SK-N-SH (cell line): Measurements from ENCODE around the gene PLBD2. TPM values are rescaled to one million over a fixed set of nuclear protein-coding genes. Genes with fewer than 3 reads are reported as not detected.

Experiments
- CTCF ChIA-PET: fragments of 300-600, 350-600 bp; formaldehyde crosslinking; extraction: SDS; loops from one replicate; lab custom pipeline; 2021; lab: Yijun Ruan, JAX
- POLR2A ChIA-PET: fragments of 350-600 bp; sonication (Branson Sonifier 250); formaldehyde crosslinking; extraction: SDS; loops from one replicate; lab custom pipeline; 2020; ENCODE audit warnings: antibody characterized with exemption, inconsistent platforms; lab: Yijun Ruan, JAX
- DNase-seq: peaks from one replicate; pipeline ENCODE4 v3.0.0; 2012
- H2AFZ ChIP-seq: fragments of 200-600 bp; sonication (generic); 2 replicates; pipeline ENCODE4 v1.8.1; 2016; ENCODE audit warnings: antibody characterized with exemption, mild to moderate bottlenecking, low read depth
- H3F3A ChIP-seq: fragments of 200-600 bp; sonication (generic); replicated peaks from 2 replicates; pipeline ENCODE3; 2016; ENCODE audit warnings: antibody characterized with exemption, mild to moderate bottlenecking; ENCODE audit not compliant: insufficient read depth
- H3K27ac ChIP-seq, 2 experiments: fragments of 200-500 bp in 1 of 2; fragments of 200-600 bp in 1 of 2; sonication (Bioruptor generic) in 1 of 2; sonication (generic), shearing (Covaris generic) in 1 of 2; 2 replicates each; pipeline versions ENCODE4 v1.5.1 to v1.6.1; 2014 to 2016; ENCODE audit warnings: low read depth in 2 of 2, inconsistent platforms in 1 of 2, low read length in 1 of 2, mild to moderate bottlenecking in 1 of 2, mixed read lengths in 1 of 2
- H3K27me3 ChIP-seq: fragments of 200-600 bp; sonication (generic), shearing (Covaris generic); 2 replicates; pipeline ENCODE4 v1.6.1; 2016; ENCODE audit warnings: mixed run types; ENCODE audit not compliant: insufficient read depth
- H3K36me3 ChIP-seq, 2 experiments: fragments of 200-500 bp in 1 of 2; fragments of 200-600 bp in 1 of 2; sonication (Bioruptor generic) in 1 of 2; sonication (generic) in 1 of 2; replicated peaks in 1 of 2; 2 replicates each; pipeline versions ENCODE3 to v1.5.1; 2014 to 2016; ENCODE audit warnings: low read length in 1 of 2, mild to moderate bottlenecking in 1 of 2; ENCODE audit not compliant: insufficient read depth in 2 of 2, control insufficient read depth in 1 of 2
- H3K4me1 ChIP-seq, 2 experiments: fragments of 200-500 bp in 1 of 2; fragments of 200-600 bp in 1 of 2; sonication (Bioruptor generic) in 1 of 2; sonication (generic), shearing (Covaris generic) in 1 of 2; 2 replicates each; pipeline versions ENCODE4 v1.5.1 to v1.6.1; 2014 to 2016; ENCODE audit warnings: low read depth in 1 of 2, low read length in 1 of 2, mixed run types in 1 of 2; ENCODE audit not compliant: insufficient read depth in 2 of 2, control insufficient read depth in 1 of 2
- H3K4me2 ChIP-seq: fragments of 200-600 bp; sonication (generic), shearing (Covaris generic); 2 replicates; pipeline ENCODE4 v1.6.1; 2017; ENCODE audit warnings: mixed run types
- H3K4me3 ChIP-seq, 2 experiments: fragments of 200-500 bp in 1 of 2; fragments of 200-600 bp in 1 of 2; sonication (Bioruptor generic) in 1 of 2; sonication (generic), shearing (Covaris generic) in 1 of 2; 2 replicates each; pipeline versions ENCODE4 v1.5.1 to v1.8.1; 2014 to 2016; ENCODE audit warnings: low read depth in 2 of 2, inconsistent platforms in 1 of 2, low read length in 1 of 2, mild to moderate bottlenecking in 1 of 2, mixed read lengths in 1 of 2, moderate library complexity in 1 of 2
- H3K79me2 ChIP-seq: fragments of 200-600 bp; sonication (generic); 2 replicates; pipeline ENCODE4 v1.8.1; 2017; ENCODE audit warnings: mild to moderate bottlenecking; ENCODE audit not compliant: insufficient read depth
- H3K9ac ChIP-seq: fragments of 200-600 bp; sonication (generic); 2 replicates; pipeline ENCODE4 v1.6.1; 2017; ENCODE audit warnings: mixed run types
- H3K9me2 ChIP-seq: fragments of 200-600 bp; sonication (generic); 2 replicates; pipeline ENCODE4 v1.6.1; 2017; ENCODE audit warnings: mixed run types
- H3K9me3 ChIP-seq: fragments of 200-600 bp; sonication (generic); 2 replicates; pipeline ENCODE4 v1.6.1; 2017; ENCODE audit warnings: mixed run types, mild to moderate bottlenecking, moderate library complexity
- H4K20me1 ChIP-seq: fragments of 200-600 bp; sonication (generic); 2 replicates; pipeline ENCODE4 v1.6.1; 2017; ENCODE audit warnings: mild to moderate bottlenecking, mixed run types; ENCODE audit not compliant: insufficient read depth
- CHD2 ChIP-seq: fragments of 150-350 bp; IDR thresholded peaks from 2 replicates; pipeline ENCODE4 v1.6.1; 2018; ENCODE audit warnings: low read length; ENCODE audit not compliant: partially characterized antibody
- EP300 ChIP-seq, 2 experiments: IDR thresholded peaks; 2 replicates each; pipeline versions ENCODE4 v1.4.0 to v1.6.1; 2012; ENCODE audit warnings: borderline replicate concordance in 1 of 2, low read depth in 1 of 2, low read length in 1 of 2
- FOSL2 ChIP-seq: IDR thresholded peaks from 2 replicates; pipeline ENCODE4 v1.4.0; 2012; ENCODE audit warnings: low read depth, mild to moderate bottlenecking, moderate library complexity, borderline replicate concordance
- FOXJ3 ChIP-seq: sonication (generic); formaldehyde crosslinking; IDR thresholded peaks from 2 replicates; pipeline ENCODE4 v1.5.1; 2020; ENCODE audit warnings: mild to moderate bottlenecking, missing genetic modification reagents
- GATA2 ChIP-seq: sonication (generic); formaldehyde crosslinking; IDR thresholded peaks from 2 replicates; pipeline ENCODE4 v1.5.0; 2020; ENCODE audit warnings: mild to moderate bottlenecking, missing genetic modification reagents
- NFIC ChIP-seq: IDR thresholded peaks from 2 replicates; pipeline ENCODE4 v1.4.0; 2012; ENCODE audit warnings: borderline replicate concordance
- NRF1 ChIP-seq: IDR thresholded peaks from 2 replicates; pipeline ENCODE4 v1.6.1; 2012; ENCODE audit warnings: low read depth, mild to moderate bottlenecking, low read length
- POLR2AphosphoS5 ChIP-seq: IDR thresholded peaks from 2 replicates; pipeline ENCODE4 v1.6.1; 2012; ENCODE audit warnings: low read depth, low read length
- RFX5 ChIP-seq: IDR thresholded peaks from 2 replicates; pipeline ENCODE4 v1.6.1; 2012; ENCODE audit warnings: mild to moderate bottlenecking, improper control_type of control experiment, low read length
- RXRA ChIP-seq: IDR thresholded peaks from 2 replicates; pipeline ENCODE4 v1.4.0; 2012; ENCODE audit warnings: low read depth, mild to moderate bottlenecking, borderline replicate concordance
- SIN3A ChIP-seq: IDR thresholded peaks from 2 replicates; pipeline ENCODE4 v1.6.1; 2012; ENCODE audit warnings: low read depth, mild to moderate bottlenecking, low read length, moderate library complexity, borderline replicate concordance
- YY1 ChIP-seq: IDR thresholded peaks from 2 replicates; pipeline ENCODE4 v1.4.0; 2012; ENCODE audit warnings: low read depth, mild to moderate bottlenecking
- WGBS: methylation state at CpG from one replicate; pipeline ENCODE4 v1.1.6; 2017; ENCODE audit warnings: low lambda C conversion rate; 5-methylcytosine and 5-hydroxymethylcytosine counted together
- polyA plus RNA-seq, 3 experiments: library from polyadenylated mRNA; depleted of rRNA; stranded (reverse); fragments of >200 nt; gene quantifications; 2 replicates each; pipeline ENCODE4 v1.2.3, GENCODE V29; 2012
- TF ChIP-seq, protein P1 (sequence below): fragments of 200-600 bp; sonication (generic); IDR thresholded peaks from 2 replicates; pipeline ENCODE4 v1.6.1; 2017; ENCODE audit warnings: antibody characterized with exemption, mild to moderate bottlenecking, moderate library complexity
- TF ChIP-seq, protein P2 (sequence below): IDR thresholded peaks from 2 replicates; pipeline ENCODE4 v1.4.0; 2012; ENCODE audit warnings: low read depth, borderline replicate concordance
- TF ChIP-seq, protein P3 (sequence below): IDR thresholded peaks from 2 replicates; pipeline ENCODE4 v1.6.1; 2012; ENCODE audit warnings: mild to moderate bottlenecking, low read depth, low read length, moderate library complexity
- TF ChIP-seq, protein P4 (sequence below): fragments of 150-350 bp; IDR thresholded peaks from 2 replicates; pipeline ENCODE4 v1.6.1; 2016; ENCODE audit warnings: mild to moderate bottlenecking, low read depth, low read length

Gene PLBD2
- polyA plus RNA-seq, 1 of the 3 experiments (the other 2 are of a cell fraction), result 15.2 TPM

DNA sequence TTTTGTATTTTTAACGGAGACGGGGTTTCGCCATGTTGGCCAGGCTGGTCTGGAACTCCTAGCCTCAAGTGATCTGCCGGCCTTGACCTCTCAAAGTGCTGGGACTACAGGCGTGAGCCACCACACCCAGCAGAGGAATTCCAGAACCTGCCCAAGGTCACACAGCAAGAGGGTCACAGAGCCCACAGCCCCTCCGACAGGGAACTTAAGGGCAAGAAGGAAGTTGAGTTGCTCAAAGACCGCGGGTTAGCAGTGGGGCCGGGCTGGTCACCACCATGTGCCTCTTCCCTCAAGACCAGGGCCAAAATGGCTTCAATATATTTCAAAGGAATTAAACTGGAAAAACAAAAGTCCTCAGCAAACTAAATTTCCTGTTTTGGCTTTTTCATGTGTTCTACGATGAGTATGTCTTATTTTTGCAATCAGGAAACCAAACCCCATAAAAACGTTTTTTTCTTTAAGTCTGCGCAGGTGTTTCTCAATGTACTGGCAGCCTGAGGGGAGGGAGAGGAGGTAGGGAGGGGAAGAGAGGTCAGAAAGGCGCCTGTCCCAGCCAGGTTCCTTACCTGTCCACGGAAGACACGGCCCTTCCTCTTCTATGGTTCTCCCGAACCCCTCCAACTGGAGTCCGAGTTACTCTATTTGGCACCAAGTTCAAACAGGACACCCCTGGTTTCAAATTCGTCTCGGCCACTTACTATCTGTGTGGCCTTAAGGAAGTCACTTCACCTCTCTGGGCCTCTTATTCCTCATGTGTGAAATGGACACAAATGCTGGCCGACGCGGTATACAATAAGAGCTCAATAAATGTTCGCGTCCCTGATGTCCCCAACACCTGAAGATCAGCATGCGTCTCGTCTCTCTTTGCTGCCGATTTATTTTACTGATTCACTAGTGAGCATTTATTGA is 24.3 kb upstream of the PLBD2 start:
- TF ChIP-seq EP300 (IDR thresholded peaks at IDR 0.05; ENCODE audit: borderline replicate concordance in 1 of 2, low read depth in 1 of 2, low read length in 1 of 2) (no peak), RFX5 (no peak), POLR2AphosphoS5 (no peak), SIN3A (no peak), YY1 (no peak), FOXJ3 (no peak), CHD2 (no peak)
- TF ChIP-seq, protein P1, sequence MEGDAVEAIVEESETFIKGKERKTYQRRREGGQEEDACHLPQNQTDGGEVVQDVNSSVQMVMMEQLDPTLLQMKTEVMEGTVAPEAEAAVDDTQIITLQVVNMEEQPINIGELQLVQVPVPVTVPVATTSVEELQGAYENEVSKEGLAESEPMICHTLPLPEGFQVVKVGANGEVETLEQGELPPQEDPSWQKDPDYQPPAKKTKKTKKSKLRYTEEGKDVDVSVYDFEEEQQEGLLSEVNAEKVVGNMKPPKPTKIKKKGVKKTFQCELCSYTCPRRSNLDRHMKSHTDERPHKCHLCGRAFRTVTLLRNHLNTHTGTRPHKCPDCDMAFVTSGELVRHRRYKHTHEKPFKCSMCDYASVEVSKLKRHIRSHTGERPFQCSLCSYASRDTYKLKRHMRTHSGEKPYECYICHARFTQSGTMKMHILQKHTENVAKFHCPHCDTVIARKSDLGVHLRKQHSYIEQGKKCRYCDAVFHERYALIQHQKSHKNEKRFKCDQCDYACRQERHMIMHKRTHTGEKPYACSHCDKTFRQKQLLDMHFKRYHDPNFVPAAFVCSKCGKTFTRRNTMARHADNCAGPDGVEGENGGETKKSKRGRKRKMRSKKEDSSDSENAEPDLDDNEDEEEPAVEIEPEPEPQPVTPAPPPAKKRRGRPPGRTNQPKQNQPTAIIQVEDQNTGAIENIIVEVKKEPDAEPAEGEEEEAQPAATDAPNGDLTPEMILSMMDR, result no peak
- Histone ChIP-seq H3K4me2 (peak overlapping the region; percentile 94), H3F3A (no peaks in the 10 kb centered on the region), H3K9me2 (no peaks in the 10 kb centered on the region), H3K36me3 (no peaks in the 10 kb centered on the region), H3K79me2 (no peaks in the 10 kb centered on the region), H3K4me3 (peak overlapping the region; percentile 63 to 76), H3K4me1 (peaks cover 0 to 13% of the 10 kb centered on the region in 2 experiments; a peak in 1 of 4 replicates), H3K9me3 (no peaks in the 10 kb centered on the region), H4K20me1 (no peaks in the 10 kb centered on the region), H2AFZ (peak overlapping the region; percentile 87), H3K9ac (peak overlapping the region; percentile 71), H3K27ac (peak overlapping the region in 1 of 2 experiments; percentile 51; a peak in 1 of 4 replicates), H3K27me3 (no peaks in the 10 kb centered on the region)
- DNase-seq, result no peak
- WGBS, result 51% methylated on average over 27 of the region's 27 CpGs
- POLR2A ChIA-PET, result interaction anchor here (0.5 kb wide), 1 partner anchor 88 kb away, joined by 3 read pairs; the partner anchor contains the start of gene SDSL
- CTCF ChIA-PET, result interaction anchor here (0.8 to 1.1 kb wide), 2 partner anchors 13 to 121 kb away, joined by 3 to 4 read pairs; no protein-coding TSS in a partner anchor

DNA sequence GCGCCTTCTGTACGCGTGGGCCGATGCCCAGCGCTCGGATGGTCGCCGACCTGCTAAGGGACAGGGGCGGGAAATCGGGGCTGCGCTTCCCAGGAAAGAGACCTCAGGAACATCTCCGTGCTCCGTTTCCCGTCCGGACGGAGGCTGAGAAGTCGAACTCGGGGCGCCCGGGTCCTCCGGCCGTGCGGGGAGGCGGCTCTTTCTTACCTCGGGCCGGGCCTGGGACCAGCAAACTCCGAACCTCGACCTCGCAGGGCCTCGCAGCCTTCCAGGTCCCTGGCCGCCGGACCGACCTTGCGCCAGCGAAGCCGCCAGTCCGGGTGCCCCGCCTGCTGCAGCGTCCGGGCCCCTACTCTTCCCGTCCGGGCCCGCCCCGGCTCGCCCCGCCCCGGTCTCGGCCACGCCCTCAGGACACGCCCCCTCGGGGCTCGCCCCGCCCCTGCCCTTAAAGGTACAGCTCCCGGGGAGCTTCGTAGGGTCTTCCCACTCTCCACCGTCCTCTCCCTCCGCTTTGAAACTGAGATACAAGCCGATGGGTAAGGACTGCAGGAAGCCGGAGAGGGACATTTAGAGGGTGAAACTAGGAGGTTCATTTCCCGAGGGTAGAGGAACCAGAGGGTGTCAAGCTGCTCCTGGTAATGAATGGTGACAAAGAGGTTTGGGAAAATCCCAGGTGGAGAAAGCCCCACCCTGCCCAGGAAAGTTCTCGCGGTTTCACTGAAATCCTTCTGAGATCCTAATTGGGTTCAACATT is 23.4 kb upstream of the PLBD2 start, which contains the start of gene SLC8B1:
TSS of gene SLC8B1 (minus strand) at position 324 of the 754 bp plus-strand sequence. CDS start 2,231 bp downstream, outside the sequence.
- H3K36me3 ChIP-seq, result no peaks in the 10 kb centered on the region
- peak within 1 kb of the TSS; percentile 63 to 76 for H3K4me3 ChIP-seq
- DNase-seq, result peak; percentile 99
- H3K9ac ChIP-seq, result peak within 1 kb of the TSS; percentile 71
- no peaks in the 10 kb centered on the region for H4K20me1 ChIP-seq
- no peaks in the 10 kb centered on the region for H3K27me3 ChIP-seq
- H3K79me2 ChIP-seq, result no peaks in the 10 kb centered on the region
- no peaks in the 10 kb centered on the region for H3F3A ChIP-seq
- WGBS, result 1% methylated on average over 26 of the region's 62 CpGs
- peaks cover 0 to 13% of the 10 kb centered on the region in 2 experiments; a peak in 1 of 4 replicates for H3K4me1 ChIP-seq
- H3K9me2 ChIP-seq, result no peaks in the 10 kb centered on the region
- POLR2A ChIA-PET, result interaction anchor here (0.5 to 0.9 kb wide), 2 partner anchors 87 to 143 kb away, joined by 3 read pairs; partner anchors contain the start of gene SDSL
- H3K4me2 ChIP-seq, result peak within 1 kb of the TSS; percentile 94
- CTCF ChIA-PET, result interaction anchor here (0.8 kb wide), 1 partner anchor 120 kb away, joined by 3 read pairs; no protein-coding TSS in a partner anchor
- H3K9me3 ChIP-seq, result no peaks in the 10 kb centered on the region
- H3K27ac ChIP-seq, result peak within 1 kb of the TSS in 1 of 2 experiments; percentile 51; a peak in 1 of 4 replicates
- H2AFZ ChIP-seq, result peak within 1 kb of the TSS; percentile 90
- TF ChIP-seq, protein P2, sequence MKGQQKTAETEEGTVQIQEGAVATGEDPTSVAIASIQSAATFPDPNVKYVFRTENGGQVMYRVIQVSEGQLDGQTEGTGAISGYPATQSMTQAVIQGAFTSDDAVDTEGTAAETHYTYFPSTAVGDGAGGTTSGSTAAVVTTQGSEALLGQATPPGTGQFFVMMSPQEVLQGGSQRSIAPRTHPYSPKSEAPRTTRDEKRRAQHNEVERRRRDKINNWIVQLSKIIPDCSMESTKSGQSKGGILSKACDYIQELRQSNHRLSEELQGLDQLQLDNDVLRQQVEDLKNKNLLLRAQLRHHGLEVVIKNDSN, result no peak
- TF ChIP-seq RFX5 (no peak), GATA2 (no peak), NFIC (no peak), RXRA (no peak), FOXJ3 (no peak), FOSL2 (no peak), NRF1 (no peak)
- TF ChIP-seq, protein P3, sequence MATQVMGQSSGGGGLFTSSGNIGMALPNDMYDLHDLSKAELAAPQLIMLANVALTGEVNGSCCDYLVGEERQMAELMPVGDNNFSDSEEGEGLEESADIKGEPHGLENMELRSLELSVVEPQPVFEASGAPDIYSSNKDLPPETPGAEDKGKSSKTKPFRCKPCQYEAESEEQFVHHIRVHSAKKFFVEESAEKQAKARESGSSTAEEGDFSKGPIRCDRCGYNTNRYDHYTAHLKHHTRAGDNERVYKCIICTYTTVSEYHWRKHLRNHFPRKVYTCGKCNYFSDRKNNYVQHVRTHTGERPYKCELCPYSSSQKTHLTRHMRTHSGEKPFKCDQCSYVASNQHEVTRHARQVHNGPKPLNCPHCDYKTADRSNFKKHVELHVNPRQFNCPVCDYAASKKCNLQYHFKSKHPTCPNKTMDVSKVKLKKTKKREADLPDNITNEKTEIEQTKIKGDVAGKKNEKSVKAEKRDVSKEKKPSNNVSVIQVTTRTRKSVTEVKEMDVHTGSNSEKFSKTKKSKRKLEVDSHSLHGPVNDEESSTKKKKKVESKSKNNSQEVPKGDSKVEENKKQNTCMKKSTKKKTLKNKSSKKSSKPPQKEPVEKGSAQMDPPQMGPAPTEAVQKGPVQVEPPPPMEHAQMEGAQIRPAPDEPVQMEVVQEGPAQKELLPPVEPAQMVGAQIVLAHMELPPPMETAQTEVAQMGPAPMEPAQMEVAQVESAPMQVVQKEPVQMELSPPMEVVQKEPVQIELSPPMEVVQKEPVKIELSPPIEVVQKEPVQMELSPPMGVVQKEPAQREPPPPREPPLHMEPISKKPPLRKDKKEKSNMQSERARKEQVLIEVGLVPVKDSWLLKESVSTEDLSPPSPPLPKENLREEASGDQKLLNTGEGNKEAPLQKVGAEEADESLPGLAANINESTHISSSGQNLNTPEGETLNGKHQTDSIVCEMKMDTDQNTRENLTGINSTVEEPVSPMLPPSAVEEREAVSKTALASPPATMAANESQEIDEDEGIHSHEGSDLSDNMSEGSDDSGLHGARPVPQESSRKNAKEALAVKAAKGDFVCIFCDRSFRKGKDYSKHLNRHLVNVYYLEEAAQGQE, result no peak
- TF ChIP-seq, protein P4, sequence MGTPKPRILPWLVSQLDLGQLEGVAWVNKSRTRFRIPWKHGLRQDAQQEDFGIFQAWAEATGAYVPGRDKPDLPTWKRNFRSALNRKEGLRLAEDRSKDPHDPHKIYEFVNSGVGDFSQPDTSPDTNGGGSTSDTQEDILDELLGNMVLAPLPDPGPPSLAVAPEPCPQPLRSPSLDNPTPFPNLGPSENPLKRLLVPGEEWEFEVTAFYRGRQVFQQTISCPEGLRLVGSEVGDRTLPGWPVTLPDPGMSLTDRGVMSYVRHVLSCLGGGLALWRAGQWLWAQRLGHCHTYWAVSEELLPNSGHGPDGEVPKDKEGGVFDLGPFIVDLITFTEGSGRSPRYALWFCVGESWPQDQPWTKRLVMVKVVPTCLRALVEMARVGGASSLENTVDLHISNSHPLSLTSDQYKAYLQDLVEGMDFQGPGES, result no peak
